Measurements from ENCODE around the gene IGF2R. TPM values are rescaled to one million over a fixed set of nuclear protein-coding genes. Genes with fewer than 3 reads are reported as not detected.
"Not testable (repeated sequence)": the region's sequence is repeated elsewhere in the genome, so short reads cannot be mapped to it uniquely, and the experiment has no call there.

The IGF2R gene, protein sequence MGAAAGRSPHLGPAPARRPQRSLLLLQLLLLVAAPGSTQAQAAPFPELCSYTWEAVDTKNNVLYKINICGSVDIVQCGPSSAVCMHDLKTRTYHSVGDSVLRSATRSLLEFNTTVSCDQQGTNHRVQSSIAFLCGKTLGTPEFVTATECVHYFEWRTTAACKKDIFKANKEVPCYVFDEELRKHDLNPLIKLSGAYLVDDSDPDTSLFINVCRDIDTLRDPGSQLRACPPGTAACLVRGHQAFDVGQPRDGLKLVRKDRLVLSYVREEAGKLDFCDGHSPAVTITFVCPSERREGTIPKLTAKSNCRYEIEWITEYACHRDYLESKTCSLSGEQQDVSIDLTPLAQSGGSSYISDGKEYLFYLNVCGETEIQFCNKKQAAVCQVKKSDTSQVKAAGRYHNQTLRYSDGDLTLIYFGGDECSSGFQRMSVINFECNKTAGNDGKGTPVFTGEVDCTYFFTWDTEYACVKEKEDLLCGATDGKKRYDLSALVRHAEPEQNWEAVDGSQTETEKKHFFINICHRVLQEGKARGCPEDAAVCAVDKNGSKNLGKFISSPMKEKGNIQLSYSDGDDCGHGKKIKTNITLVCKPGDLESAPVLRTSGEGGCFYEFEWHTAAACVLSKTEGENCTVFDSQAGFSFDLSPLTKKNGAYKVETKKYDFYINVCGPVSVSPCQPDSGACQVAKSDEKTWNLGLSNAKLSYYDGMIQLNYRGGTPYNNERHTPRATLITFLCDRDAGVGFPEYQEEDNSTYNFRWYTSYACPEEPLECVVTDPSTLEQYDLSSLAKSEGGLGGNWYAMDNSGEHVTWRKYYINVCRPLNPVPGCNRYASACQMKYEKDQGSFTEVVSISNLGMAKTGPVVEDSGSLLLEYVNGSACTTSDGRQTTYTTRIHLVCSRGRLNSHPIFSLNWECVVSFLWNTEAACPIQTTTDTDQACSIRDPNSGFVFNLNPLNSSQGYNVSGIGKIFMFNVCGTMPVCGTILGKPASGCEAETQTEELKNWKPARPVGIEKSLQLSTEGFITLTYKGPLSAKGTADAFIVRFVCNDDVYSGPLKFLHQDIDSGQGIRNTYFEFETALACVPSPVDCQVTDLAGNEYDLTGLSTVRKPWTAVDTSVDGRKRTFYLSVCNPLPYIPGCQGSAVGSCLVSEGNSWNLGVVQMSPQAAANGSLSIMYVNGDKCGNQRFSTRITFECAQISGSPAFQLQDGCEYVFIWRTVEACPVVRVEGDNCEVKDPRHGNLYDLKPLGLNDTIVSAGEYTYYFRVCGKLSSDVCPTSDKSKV (N-terminal part only)
- total RNA-seq = 10 to 100 TPM; 60.0 to 93.4 (median 71.7) TPM

DNA sequence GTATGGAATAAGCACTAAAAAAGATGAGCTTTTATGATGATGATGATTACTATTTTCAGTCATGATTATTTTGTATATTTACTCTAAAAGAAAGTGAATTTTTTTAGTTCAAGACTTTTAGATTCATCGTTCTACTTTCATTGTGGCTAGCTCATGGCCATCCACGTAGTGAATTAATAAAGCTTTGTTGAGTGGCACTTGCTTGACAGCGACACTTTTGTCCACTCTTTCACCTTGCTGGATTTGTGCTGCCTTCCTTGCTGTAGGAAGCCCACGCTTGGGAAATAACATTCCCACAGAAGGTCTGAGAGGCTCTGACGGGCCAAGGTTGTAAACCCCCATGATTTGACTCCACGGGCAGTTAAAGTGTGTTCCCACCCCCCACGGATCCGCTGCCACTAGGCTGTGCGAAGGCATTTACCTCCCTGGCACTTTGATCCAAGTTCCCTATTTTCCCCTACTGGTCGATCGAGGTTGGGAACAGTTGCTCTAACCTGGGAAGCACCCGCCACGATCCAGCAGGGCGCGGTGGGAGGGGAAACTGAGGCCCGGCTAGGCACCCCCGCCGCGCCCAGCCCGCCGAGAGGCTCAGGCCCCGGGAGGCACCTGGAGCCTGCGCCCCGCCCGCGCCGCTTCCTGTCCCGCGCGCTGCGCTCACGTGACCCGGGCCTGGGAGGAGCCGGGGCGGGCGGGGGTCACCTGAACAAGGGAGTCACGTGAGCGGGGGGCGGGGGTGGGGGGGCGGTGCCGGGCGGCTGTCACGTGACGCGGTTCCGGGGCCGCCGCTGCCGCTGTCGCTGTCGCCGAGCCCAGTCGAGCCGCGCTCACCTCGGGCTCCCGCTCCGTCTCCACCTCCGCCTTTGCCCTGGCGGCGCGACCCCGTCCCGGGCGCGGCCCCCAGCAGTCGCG lies at the start of gene IGF2R:
Gene IGF2R (plus strand): TSS at position 788 of the 909 bp plus-strand sequence. CDS start 165 bp downstream, outside the sequence.
- intact Hi-C loops (cut with DNase I; ENCODE audit: low total_unique reads) = no loop called here
- DNase-seq (ENCODE audit: low spot score in 2 of 2) = peak; percentile 91 to 98
- TF ChIP-seq POLR2A (IDR thresholded peaks at IDR 0.05) = peak in 1 of 2 donors; percentile 55
- TF ChIP-seq, protein P1, sequence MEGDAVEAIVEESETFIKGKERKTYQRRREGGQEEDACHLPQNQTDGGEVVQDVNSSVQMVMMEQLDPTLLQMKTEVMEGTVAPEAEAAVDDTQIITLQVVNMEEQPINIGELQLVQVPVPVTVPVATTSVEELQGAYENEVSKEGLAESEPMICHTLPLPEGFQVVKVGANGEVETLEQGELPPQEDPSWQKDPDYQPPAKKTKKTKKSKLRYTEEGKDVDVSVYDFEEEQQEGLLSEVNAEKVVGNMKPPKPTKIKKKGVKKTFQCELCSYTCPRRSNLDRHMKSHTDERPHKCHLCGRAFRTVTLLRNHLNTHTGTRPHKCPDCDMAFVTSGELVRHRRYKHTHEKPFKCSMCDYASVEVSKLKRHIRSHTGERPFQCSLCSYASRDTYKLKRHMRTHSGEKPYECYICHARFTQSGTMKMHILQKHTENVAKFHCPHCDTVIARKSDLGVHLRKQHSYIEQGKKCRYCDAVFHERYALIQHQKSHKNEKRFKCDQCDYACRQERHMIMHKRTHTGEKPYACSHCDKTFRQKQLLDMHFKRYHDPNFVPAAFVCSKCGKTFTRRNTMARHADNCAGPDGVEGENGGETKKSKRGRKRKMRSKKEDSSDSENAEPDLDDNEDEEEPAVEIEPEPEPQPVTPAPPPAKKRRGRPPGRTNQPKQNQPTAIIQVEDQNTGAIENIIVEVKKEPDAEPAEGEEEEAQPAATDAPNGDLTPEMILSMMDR (IDR thresholded peaks at IDR 0.05) = no peak
- H3K4me3 ChIP-seq (ENCODE audit: low read depth, poor library complexity, severe bottlenecking) = peak within 1 kb of the TSS; percentile 96
- 3% methylated on average over 18 to 29 of the region's 68 CpGs for WGBS, 2 donors

DNA sequence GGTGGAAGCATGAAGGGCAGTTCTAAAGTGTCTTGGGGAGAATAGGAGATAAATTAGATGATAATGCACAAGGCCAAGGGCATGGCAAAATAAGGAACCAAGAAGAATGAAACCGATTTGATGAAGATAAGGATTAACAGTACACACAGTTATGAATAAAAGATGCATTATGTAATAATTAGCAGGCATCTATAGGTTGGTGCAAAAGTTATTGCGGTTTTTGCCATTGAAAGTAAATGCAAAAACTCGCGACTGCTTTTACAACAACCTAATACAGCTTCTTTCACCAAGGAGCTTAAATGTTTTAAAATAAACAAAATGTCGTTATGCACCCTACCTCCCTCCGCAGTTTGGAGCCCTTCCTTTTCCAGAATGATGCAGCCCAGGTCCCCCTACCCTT lies 49.1 kb upstream of the IGF2R start:
- TF ChIP-seq POLR2A (IDR thresholded peaks at IDR 0.05) = no peak
- TF ChIP-seq, protein P1 (IDR thresholded peaks at IDR 0.05) = no peak
- DNase-seq (ENCODE audit: low spot score in 2 of 2) = no peak
- WGBS, 2 donors = 84% methylated on average over 6 of the region's 6 CpGs
- H3K4me3 ChIP-seq (ENCODE audit: low read depth, poor library complexity, severe bottlenecking) = no peak overlapping the region
- intact Hi-C loops (cut with DNase I; ENCODE audit: low total_unique reads) = no loop called here

DNA sequence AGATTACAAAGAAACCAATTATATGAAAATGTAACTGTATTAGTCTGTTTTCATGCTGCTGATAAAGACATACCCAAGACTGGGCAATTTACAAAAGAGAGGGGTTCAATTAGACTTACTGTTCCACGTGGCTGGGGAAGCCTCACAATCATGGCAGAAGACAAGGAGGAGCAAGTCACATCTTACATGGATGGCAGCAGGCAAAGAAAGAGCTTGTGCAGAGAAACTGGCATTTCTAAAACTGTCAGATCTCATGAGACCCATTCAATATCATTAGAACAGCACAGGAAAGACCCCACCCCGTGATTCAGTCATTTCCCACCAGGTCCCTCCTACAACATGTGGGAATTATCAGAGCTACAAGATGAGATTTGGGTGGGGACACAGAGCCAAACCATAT lies 44.7 kb upstream of the IGF2R start:
- 59 to 81% methylated on average over 2 of the region's 2 CpGs for WGBS, 2 donors
- DNase-seq (ENCODE audit: low spot score in 2 of 2) = peak in 1 of 2 donors; percentile 13
- intact Hi-C loops (cut with DNase I; ENCODE audit: low total_unique reads); H3K4me3 ChIP-seq (ENCODE audit: low read depth, poor library complexity, severe bottlenecking): not testable (repeated sequence)

DNA sequence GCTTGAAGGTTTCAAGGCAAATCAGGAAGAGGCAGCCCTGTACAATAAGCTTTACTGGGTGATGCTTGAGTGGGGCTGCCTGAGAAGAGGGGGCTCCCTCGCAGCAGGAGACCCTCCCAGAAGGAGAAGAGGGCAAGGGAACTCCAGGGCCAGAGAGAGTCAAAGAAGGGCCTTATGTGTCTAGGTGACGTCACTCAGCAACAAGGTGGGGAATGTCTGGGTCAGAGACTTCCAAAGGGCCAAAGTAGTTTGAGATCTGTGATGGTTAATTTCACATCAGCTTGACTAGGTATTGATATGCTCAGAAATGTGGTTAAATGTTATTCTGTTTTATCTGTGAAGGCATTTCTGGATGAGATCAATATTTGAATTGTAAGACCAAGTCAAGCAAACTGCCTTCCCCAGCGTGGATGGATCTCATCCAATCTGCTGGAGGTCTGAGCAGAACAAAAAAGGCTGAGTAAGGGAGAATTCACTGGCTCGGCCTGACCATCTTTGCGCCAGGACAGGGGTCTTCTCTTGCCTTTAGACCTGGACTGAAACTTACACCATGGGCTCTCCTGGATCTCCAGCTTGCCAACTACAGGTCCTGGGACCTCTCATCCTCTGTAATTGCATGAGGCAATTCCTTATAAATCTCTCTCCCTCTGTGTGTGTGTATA lies 42.2 kb upstream of the IGF2R start:
- DNase-seq (ENCODE audit: low spot score in 2 of 2) = peak in 1 of 2 donors; percentile 49
- WGBS, 2 donors = 89% methylated on average over 5 of the region's 5 CpGs
- no peak for TF ChIP-seq POLR2A (IDR thresholded peaks at IDR 0.05)
- TF ChIP-seq, protein P1 (IDR thresholded peaks at IDR 0.05) = no peak
- intact Hi-C loops (cut with DNase I; ENCODE audit: low total_unique reads) = no loop called here
- no peak overlapping the region for H3K4me3 ChIP-seq (ENCODE audit: low read depth, poor library complexity, severe bottlenecking)

DNA sequence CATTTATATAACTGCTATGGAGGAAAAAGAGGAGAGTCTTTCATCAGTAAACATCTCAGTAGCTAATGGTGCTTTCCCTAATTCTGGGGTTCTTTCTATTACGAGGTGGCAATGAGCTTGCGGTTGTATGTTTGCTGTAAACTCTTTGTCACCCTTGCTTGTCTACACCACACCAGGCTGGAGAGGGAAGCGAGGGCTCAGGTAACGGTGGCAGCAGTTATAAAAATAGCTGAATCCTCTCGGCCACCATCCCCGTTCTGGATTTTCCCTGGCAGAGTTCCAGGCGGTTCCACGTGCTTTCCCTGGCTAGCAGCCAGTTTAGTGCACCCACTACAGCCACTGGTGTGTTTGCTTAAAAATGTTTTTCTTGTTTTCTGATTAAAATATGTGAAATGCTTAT lies 39.1 kb upstream of the IGF2R start:
- intact Hi-C loops (cut with DNase I; ENCODE audit: low total_unique reads) = loop anchor here (10.0 kb wide), 1 partner anchor 235 kb away; the partner anchor contains the start of gene SOD2
- H3K4me3 ChIP-seq (ENCODE audit: low read depth, poor library complexity, severe bottlenecking) = no peak overlapping the region
- WGBS, 2 donors = 30 to 33% methylated on average over 8 of the region's 8 CpGs
- peak in 1 of 2 donors; percentile 81 for DNase-seq (ENCODE audit: low spot score in 2 of 2)
- TF ChIP-seq, protein P1 (IDR thresholded peaks at IDR 0.05) = no peak
- TF ChIP-seq POLR2A (IDR thresholded peaks at IDR 0.05) = no peak

Data from lower leg skin (tissue), 4 donors.